A549 (cell line): Measurements from ENCODE around the gene NSD2.

Experiments
- CHD4 ChIP-seq: fragments of 200-600 bp; sonication (generic); IDR thresholded peaks from 2 replicates; pipeline ENCODE4 v1.6.1; 2016; ENCODE audit warnings: antibody characterized with exemption, mild to moderate bottlenecking, borderline replicate concordance
- CTCF ChIP-seq: fragments of >200 bp; sonication (Bioruptor Twin); formaldehyde crosslinking; IDR thresholded peaks from 3 replicates; pipeline ENCODE4 v1.5.1; 2016
- EHMT2 ChIP-seq: fragments of 200-600 bp; sonication (generic); IDR thresholded peaks from 2 replicates; pipeline ENCODE4 v1.6.1; 2016; ENCODE audit warnings: antibody characterized with exemption, low read depth, mild to moderate bottlenecking, moderate library complexity
- HMGXB4 ChIP-seq: fragments of 250-450 bp; sonication (Bioruptor Pico); IDR thresholded peaks from 2 replicates; pipeline ENCODE4 v1.5.0; 2021; ENCODE audit warnings: mild to moderate bottlenecking, moderate library complexity, borderline replicate concordance
- HOXA7 ChIP-seq: fragments of 250-450 bp; sonication (Bioruptor Pico); IDR thresholded peaks from 2 replicates; pipeline ENCODE4 v1.5.0; 2020; ENCODE audit warnings: mild to moderate bottlenecking, moderate library complexity
- MAFK ChIP-seq: fragments of 450-650 bp; IDR thresholded peaks from 2 replicates; pipeline ENCODE4 v1.6.1; 2014; ENCODE audit not compliant: partially characterized antibody
- MAX ChIP-seq: IDR thresholded peaks from 2 replicates; pipeline ENCODE4 v1.6.1; 2012
- NPAS2 ChIP-seq: fragments of 250-450 bp; sonication (Bioruptor Pico); IDR thresholded peaks from 2 replicates; pipeline ENCODE4 v1.8.0; 2022; ENCODE audit warnings: mild to moderate bottlenecking, moderate library complexity, borderline replicate concordance
- POLR2A ChIP-seq: IDR thresholded peaks from 2 replicates; pipeline ENCODE4 v1.6.1; 2012; ENCODE audit warnings: mild to moderate bottlenecking, low read length
- RARB ChIP-seq: fragments of 250-450 bp; sonication (Bioruptor Pico); IDR thresholded peaks from 2 replicates; pipeline ENCODE4 v1.8.0; 2021; ENCODE audit warnings: mild to moderate bottlenecking, moderate library complexity
- RCOR1 ChIP-seq: fragments of 150-350 bp; IDR thresholded peaks from 2 replicates; pipeline ENCODE4 v1.6.1; 2014; ENCODE audit warnings: antibody characterized with exemption, low read length, low read depth
- REST ChIP-seq: fragments of 200-600 bp; sonication (generic); IDR thresholded peaks from 2 replicates; pipeline ENCODE4 v1.6.1; 2016; ENCODE audit warnings: antibody characterized with exemption, mild to moderate bottlenecking, moderate library complexity
- RNF2 ChIP-seq: fragments of 200-600 bp; sonication (generic); IDR thresholded peaks from 2 replicates; pipeline ENCODE4 v1.6.1; 2016; ENCODE audit warnings: low read depth, mild to moderate bottlenecking, antibody characterized with exemption, moderate library complexity, borderline replicate concordance

- TF ChIP-seq POLR2A (no peak), HOXA7 (CRISPR knock-in tag) (no peak), RNF2 (no peak), RCOR1 (no peak), HMGXB4 (CRISPR knock-in tag) (no peak), CTCF (no peak), CHD4 (no peak), NPAS2 (CRISPR knock-in tag) (no peak), REST (no peak), RARB (no peak), MAX (no peak), EHMT2 (no peak), MAFK (no peak)
These were observed 15.9 kb downstream of the NSD2 start for GRCh38 chr4:1887052-1887451.
